Activated T-helper 17 cell treated with anti-CD3 and anti-CD28 coated beads, Interleukin-2, amount 50 U/mL, for 72 hours (primary cell): ENCODE measurements around the gene CSTA. TPM values are rescaled to one million over a fixed set of nuclear protein-coding genes. Genes with fewer than 3 reads are reported as not detected.

Experiments used
- ATAC-seq: fragments of 150-1000 bp; cut with Tn5 transposase; replicated peaks from 2 replicates; pipeline ENCODE4 v1.10.0; 2021; ENCODE audit warnings: mild to moderate bottlenecking, moderate library complexity
- H3K27ac Mint-ChIP-seq: one replicate; pipeline ENCODE4 v1.8.0; 2022; ENCODE audit warnings: mixed read lengths
- H3K27me3 Mint-ChIP-seq: one replicate; pipeline ENCODE4 v1.8.0; 2022; ENCODE audit warnings: mixed read lengths
- H3K36me3 Mint-ChIP-seq: one replicate; pipeline ENCODE4 v1.8.0; 2022; ENCODE audit warnings: low read depth, mild to moderate bottlenecking, mixed read lengths
- H3K4me1 Mint-ChIP-seq: one replicate; pipeline ENCODE4 v1.8.0; 2022; ENCODE audit warnings: mixed read lengths
- H3K4me3 Mint-ChIP-seq: one replicate; pipeline ENCODE4 v1.8.0; 2022; ENCODE audit warnings: mild to moderate bottlenecking, mixed read lengths
- H3K9me3 Mint-ChIP-seq: one replicate; pipeline ENCODE4 v1.8.0; 2022; ENCODE audit warnings: mixed read lengths
- total RNA-seq, 2 donors: library from RNA; stranded (reverse); gene quantifications; one replicate each; pipeline ENCODE4 v1.2.3, GENCODE V29; 2022

Gene CSTA
- total RNA-seq = not detected

DNA sequence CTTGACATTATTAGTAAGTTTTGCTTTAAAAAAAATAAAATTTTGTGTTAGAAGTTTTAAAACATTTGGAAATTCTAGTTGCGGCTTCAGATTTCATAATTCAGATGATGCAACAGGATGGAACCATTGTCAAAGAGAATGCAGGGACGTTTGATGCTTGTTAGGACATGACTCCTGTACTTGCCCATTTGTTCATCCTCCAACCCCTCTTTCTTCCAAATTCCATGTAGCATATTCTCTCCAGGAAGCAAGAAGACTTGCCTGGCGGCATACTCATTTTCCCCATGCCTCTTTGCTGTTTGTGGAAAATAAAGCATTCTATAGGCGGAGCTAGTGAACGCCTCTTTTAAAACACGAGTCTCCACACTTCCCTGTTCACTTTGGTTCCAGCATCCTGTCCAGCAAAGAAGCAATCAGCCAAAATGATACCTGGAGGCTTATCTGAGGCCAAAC is at the start of gene CSTA:
CSTA (plus strand) TSS at position 378 of the 453 bp plus-strand sequence; CDS start at position 423, 45 bp downstream.
- no peaks in the 10 kb centered on the region for H3K9me3 Mint-ChIP-seq
- H3K36me3 Mint-ChIP-seq = no peaks in the 10 kb centered on the region
- no peaks in the 10 kb centered on the region for H3K27me3 Mint-ChIP-seq
- no peak within 1 kb of the TSS for H3K27ac Mint-ChIP-seq
- no peak within 1 kb of the TSS for H3K4me3 Mint-ChIP-seq
- no peak for ATAC-seq
- H3K4me1 Mint-ChIP-seq = peaks cover 15% of the 10 kb centered on the region

DNA sequence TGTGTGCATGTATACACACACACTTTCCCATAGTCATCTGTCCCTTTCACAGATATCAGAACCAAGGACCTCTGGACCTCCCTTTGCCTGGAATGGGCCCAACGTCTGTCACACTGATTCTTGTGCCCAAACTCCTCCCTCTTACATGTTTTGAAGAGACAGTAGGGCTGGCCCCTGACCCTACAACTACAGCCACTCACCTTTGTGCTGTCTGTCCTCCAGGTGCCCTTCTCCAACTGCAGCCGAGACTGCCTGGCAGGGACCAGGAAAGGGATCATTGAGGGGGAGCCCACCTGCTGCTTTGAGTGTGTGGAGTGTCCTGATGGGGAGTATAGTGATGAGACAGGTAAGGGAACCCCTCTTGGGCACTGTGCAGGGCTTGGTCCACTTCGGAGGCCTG is 43.2 kb upstream of the CSTA start:
- Mint-ChIP-seq H3K4me3 (no peak overlapping the region), H3K36me3 (no peaks in the 10 kb centered on the region), H3K27me3 (no peaks in the 10 kb centered on the region), H3K9me3 (no peaks in the 10 kb centered on the region), H3K27ac (no peak overlapping the region), H3K4me1 (peaks cover 4% of the 10 kb centered on the region)
- ATAC-seq = no peak

DNA sequence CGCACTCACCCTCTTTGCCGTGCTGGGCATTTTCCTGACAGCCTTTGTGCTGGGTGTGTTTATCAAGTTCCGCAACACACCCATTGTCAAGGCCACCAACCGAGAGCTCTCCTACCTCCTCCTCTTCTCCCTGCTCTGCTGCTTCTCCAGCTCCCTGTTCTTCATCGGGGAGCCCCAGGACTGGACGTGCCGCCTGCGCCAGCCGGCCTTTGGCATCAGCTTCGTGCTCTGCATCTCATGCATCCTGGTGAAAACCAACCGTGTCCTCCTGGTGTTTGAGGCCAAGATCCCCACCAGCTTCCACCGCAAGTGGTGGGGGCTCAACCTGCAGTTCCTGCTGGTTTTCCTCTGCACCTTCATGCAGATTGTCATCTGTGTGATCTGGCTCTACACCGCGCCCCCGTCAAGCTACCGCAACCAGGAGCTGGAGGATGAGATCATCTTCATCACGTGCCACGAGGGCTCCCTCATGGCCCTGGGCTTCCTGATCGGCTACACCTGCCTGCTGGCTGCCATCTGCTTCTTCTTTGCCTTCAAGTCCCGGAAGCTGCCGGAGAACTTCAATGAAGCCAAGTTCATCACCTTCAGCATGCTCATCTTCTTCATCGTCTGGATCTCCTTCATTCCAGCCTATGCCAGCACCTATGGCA is 41.1 kb upstream of the CSTA start:
- no peak for ATAC-seq
- H3K4me1 Mint-ChIP-seq = peaks cover 4% of the 10 kb centered on the region

DNA sequence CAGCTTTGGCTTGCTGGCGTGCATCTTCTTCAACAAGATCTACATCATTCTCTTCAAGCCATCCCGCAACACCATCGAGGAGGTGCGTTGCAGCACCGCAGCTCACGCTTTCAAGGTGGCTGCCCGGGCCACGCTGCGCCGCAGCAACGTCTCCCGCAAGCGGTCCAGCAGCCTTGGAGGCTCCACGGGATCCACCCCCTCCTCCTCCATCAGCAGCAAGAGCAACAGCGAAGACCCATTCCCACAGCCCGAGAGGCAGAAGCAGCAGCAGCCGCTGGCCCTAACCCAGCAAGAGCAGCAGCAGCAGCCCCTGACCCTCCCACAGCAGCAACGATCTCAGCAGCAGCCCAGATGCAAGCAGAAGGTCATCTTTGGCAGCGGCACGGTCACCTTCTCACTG is 40.6 kb upstream of the CSTA start:
- no peak overlapping the region for H3K27ac Mint-ChIP-seq
- H3K36me3 Mint-ChIP-seq = no peaks in the 10 kb centered on the region
- H3K27me3 Mint-ChIP-seq = no peaks in the 10 kb centered on the region
- no peaks in the 10 kb centered on the region for H3K9me3 Mint-ChIP-seq
- ATAC-seq = no peak
- H3K4me1 Mint-ChIP-seq = peaks cover 4% of the 10 kb centered on the region
- no peak overlapping the region for H3K4me3 Mint-ChIP-seq

More for the DNA sequence above, 41.1 kb upstream of the CSTA start:
- H3K27ac Mint-ChIP-seq = no peak overlapping the region
- H3K27me3 Mint-ChIP-seq = no peaks in the 10 kb centered on the region
- H3K9me3 Mint-ChIP-seq = no peaks in the 10 kb centered on the region
- H3K36me3 Mint-ChIP-seq = no peaks in the 10 kb centered on the region
- no peak overlapping the region for H3K4me3 Mint-ChIP-seq

GRCh38 chr3:122294359-122294758 is 30.7 kb upstream of the CSTA start:
- H3K4me1 Mint-ChIP-seq = peaks cover 16% of the 10 kb centered on the region
- H3K9me3 Mint-ChIP-seq = no peaks in the 10 kb centered on the region
- H3K27me3 Mint-ChIP-seq = no peaks in the 10 kb centered on the region
- no peak for ATAC-seq
- H3K4me3 Mint-ChIP-seq = no peak overlapping the region
- no peaks in the 10 kb centered on the region for H3K36me3 Mint-ChIP-seq
- no peak overlapping the region for H3K27ac Mint-ChIP-seq

DNA sequence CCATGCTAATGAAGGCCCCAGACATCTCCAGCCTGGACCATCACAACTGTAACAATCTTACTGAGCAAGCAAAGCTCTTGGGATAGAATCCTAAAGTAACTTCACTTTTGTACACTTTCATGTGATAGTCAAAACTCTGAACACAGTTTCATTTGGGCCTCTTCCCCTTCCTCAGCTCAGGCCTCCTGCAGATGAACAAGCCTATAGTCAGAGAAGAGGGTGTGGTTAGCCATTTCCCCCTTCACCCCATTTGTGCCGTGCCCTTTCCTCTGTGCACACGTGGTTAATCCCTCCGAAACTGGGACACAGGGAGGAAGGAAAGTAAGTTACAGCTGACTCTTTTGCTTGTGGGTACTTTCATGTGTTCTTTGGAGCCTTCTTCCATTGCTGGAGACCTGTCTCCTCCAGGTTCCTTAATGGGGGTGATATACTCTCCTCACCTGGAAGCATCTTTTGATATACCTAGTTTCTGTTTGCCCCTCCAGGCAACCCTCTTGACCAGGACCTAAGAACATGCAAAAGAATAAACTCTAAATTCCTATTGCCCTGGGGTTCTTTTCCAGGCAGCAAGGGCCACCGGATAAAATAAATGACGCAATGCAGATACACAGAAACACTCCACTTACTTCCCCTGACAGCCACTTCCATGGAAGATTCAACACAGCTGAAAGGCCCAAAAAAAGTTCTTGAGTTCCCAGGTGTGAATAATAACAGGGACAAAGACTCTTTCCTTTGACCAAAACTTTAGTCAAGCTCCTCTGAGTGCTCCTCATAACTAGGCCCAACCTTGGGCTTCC is 29.6 kb upstream of the CSTA start:
- Mint-ChIP-seq H3K4me3 (no peak overlapping the region), H3K27ac (no peak overlapping the region), H3K27me3 (no peaks in the 10 kb centered on the region), H3K9me3 (peaks cover 2% of the 10 kb centered on the region), H3K36me3 (no peaks in the 10 kb centered on the region), H3K4me1 (peaks cover 17% of the 10 kb centered on the region)
- peak; percentile 67 for ATAC-seq

GRCh38 chr3:122298239-122298638 is 26.8 kb upstream of the CSTA start:
- Mint-ChIP-seq H3K27me3 (no peaks in the 10 kb centered on the region), H3K4me3 (peak overlapping the region; percentile 35), H3K27ac (peak overlapping the region; percentile 24)

DNA sequence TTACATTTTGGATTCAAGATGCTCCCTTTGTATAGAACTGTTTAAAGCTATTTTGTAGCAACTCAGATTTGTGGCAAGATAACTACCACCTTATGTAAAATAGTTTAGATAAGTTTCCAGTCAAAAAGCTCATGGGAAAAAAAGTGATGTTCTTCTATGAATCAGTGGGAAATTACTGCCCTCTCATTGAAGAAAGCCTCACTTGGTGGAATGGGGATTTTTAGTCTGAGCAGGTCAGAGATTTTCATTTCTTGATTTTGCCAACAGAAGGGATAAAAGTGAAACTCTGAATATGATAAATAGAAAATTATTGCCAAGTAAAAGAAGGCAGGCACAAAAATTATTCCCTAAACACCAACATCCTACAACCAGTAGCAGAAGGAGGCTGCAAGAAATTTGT is 25.8 kb upstream of the CSTA start:
- Mint-ChIP-seq H3K36me3 (no peaks in the 10 kb centered on the region), H3K27me3 (no peaks in the 10 kb centered on the region), H3K4me1 (peaks cover 15% of the 10 kb centered on the region), H3K27ac (peak overlapping the region; percentile 24), H3K9me3 (peaks cover 3% of the 10 kb centered on the region), H3K4me3 (peak overlapping the region; percentile 14)
- ATAC-seq = peak; percentile 56

More at GRCh38 chr3:122298239-122298638, 26.8 kb upstream of the CSTA start:
- Mint-ChIP-seq H3K9me3 (peaks cover 3% of the 10 kb centered on the region), H3K36me3 (no peaks in the 10 kb centered on the region), H3K4me1 (peaks cover 19% of the 10 kb centered on the region)
- peak; percentile 80 for ATAC-seq

DNA sequence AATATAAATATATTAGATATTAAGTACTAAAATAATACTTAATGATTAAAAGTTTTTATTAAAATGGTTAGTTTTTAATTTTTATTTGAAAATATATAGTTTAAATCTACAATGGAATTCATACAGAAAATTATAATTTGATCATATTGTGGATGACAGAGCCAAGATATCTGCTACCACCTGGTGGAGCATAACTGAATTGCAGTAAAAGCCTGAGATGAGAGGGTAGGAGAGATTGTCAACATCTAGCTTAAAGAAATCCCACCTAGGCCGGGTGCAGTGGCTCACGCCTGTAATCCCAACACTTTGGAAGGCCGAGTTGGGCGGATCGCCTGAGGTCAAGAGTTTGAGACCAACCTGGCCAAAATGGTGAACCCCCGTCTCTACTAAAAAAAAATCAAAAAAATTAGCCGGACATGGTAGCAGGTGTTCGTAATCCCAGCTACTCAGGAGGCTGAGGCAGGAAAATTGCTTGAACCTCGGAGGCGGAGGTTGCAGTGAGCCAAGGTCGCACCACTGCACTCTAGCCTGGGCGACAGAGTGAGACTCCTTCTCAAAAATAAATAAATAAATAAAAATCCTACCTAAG is 25.1 kb upstream of the CSTA start:
- H3K36me3 Mint-ChIP-seq = no peaks in the 10 kb centered on the region
- H3K27me3 Mint-ChIP-seq = no peaks in the 10 kb centered on the region
- H3K9me3 Mint-ChIP-seq = peaks cover 3% of the 10 kb centered on the region
- H3K4me1 Mint-ChIP-seq = peaks cover 15% of the 10 kb centered on the region
- no peak for ATAC-seq
- no peak overlapping the region for H3K4me3 Mint-ChIP-seq
- H3K27ac Mint-ChIP-seq = no peak overlapping the region

DNA sequence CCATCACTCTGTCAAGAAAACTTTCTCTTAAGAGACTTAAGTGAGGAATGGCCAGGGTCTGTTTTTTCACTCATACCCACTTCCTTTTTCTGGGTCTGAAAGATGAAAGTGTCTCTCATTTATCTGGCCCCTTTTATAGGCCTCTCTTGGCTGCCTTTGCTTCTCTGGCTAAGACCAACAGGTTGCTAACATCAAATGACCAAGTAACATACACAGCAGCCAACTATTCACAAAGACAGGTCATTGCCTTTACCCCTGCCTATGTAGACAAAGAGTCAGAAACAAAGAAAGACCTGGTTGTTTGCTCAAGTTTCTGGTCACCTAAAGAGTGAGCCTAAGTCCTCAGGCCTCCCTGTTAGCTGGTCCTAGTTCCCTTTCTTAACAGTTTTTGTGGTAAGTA is 24.0 kb upstream of the CSTA start:
- Mint-ChIP-seq H3K27ac (no peak overlapping the region), H3K4me1 (peaks cover 15% of the 10 kb centered on the region), H3K9me3 (peaks cover 3% of the 10 kb centered on the region), H3K36me3 (no peaks in the 10 kb centered on the region), H3K4me3 (no peak overlapping the region), H3K27me3 (no peaks in the 10 kb centered on the region)
- no peak for ATAC-seq

GRCh38 chr3:122305818-122306621 is 19.0 kb upstream of the CSTA start:
- ATAC-seq = peak; percentile 34
- H3K9me3 Mint-ChIP-seq = no peaks in the 10 kb centered on the region

GRCh38 chr3:122306622-122306953 is 18.5 kb upstream of the CSTA start:
- H3K27me3 Mint-ChIP-seq = no peaks in the 10 kb centered on the region
- H3K36me3 Mint-ChIP-seq = no peaks in the 10 kb centered on the region
- H3K9me3 Mint-ChIP-seq = no peaks in the 10 kb centered on the region
- H3K4me1 Mint-ChIP-seq = no peaks in the 10 kb centered on the region
- no peak for ATAC-seq
- no peak overlapping the region for H3K27ac Mint-ChIP-seq
- H3K4me3 Mint-ChIP-seq = no peak overlapping the region

More at GRCh38 chr3:122305818-122306621, 19.0 kb upstream of the CSTA start:
- Mint-ChIP-seq H3K4me1 (no peaks in the 10 kb centered on the region), H3K36me3 (no peaks in the 10 kb centered on the region), H3K27me3 (no peaks in the 10 kb centered on the region), H3K4me3 (no peak overlapping the region), H3K27ac (no peak overlapping the region)

DNA sequence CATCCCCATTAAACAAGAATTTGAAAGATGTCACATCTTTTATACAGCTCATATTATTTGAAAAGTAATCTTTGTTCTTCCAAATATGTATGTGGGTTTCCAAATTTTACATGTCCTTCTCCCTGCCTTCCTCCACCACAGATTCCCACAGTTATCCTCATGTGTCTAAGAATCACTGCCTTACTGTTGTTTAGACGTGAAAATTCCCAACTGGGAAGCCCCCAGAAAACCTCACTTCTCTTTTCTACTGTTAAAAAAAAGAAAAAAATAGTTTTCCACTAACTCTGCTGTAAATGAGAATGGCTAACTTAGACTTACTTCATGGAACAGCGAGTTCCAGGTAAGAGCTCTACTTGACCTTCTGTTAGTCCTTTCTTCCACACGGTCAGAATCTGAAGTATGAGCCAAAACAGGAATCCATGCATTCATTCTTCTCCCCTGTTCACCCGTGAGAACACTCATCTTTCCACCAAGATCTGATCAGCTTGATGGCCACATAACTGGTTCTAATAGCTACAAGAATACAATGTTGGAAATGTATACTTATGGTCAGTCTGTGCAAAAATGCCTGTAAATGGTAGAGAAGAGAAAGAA is 17.9 kb upstream of the CSTA start:
- no peaks in the 10 kb centered on the region for H3K36me3 Mint-ChIP-seq
- no peaks in the 10 kb centered on the region for H3K4me1 Mint-ChIP-seq
- no peak overlapping the region for H3K27ac Mint-ChIP-seq
- no peaks in the 10 kb centered on the region for H3K27me3 Mint-ChIP-seq
- H3K9me3 Mint-ChIP-seq = no peaks in the 10 kb centered on the region
- H3K4me3 Mint-ChIP-seq = no peak overlapping the region
- no peak for ATAC-seq

DNA sequence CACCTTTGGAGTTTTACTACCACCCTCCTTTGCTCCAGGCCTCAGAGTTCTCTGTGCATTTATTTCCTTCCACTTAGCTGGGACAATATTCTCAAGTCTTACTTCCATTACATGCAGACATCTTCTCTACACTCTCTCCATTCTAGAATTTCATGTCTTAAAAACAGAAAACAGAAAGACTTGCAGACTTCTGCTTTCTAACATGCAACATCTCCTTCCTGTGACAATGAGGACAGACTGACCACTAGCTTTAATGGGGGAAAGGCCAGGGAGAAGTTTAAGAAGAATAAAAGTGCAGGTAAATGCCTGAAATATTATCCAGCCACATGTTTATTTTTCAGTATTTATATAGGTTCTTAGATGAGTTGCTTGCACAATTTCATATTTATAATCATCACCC is 17.1 kb upstream of the CSTA start:
- Mint-ChIP-seq H3K27me3 (no peaks in the 10 kb centered on the region), H3K4me3 (no peak overlapping the region), H3K27ac (no peak overlapping the region), H3K9me3 (no peaks in the 10 kb centered on the region), H3K36me3 (no peaks in the 10 kb centered on the region), H3K4me1 (peaks cover 4% of the 10 kb centered on the region)
- ATAC-seq = no peak
